OCI-LY1 (cell line): Measurements from ENCODE around the gene PLEKHB2.
"Not testable (repeated sequence)": the region's sequence is repeated elsewhere in the genome, so short reads cannot be mapped to it uniquely, and the experiment has no call there.

Experiments used
- H2AFZ ChIP-seq: fragments of 200-600 bp; sonication (generic), shearing (Covaris generic); 2 replicates; pipeline ENCODE4 v1.6.0; 2014; ENCODE audit warnings: antibody characterized with exemption, mild to moderate bottlenecking, low read length
- H3F3A ChIP-seq: fragments of 200-600 bp; sonication (generic), shearing (Covaris generic); 2 replicates; pipeline ENCODE4 v1.6.0; 2014; ENCODE audit warnings: mild to moderate bottlenecking, antibody characterized with exemption, low read length, moderate library complexity; ENCODE audit not compliant: insufficient read depth
- H3K27ac ChIP-seq: fragments of 200-600 bp; sonication (generic); 2 replicates; pipeline ENCODE4 v1.5.1; 2014; ENCODE audit warnings: low read length, mixed run types, mild to moderate bottlenecking, low read depth; ENCODE audit not compliant: poor library complexity, severe bottlenecking
- H3K27me3 ChIP-seq: fragments of 200-600 bp; sonication (generic); 2 replicates; pipeline ENCODE4 v1.6.0; 2014; ENCODE audit warnings: antibody characterized with exemption, mild to moderate bottlenecking, low read length, moderate library complexity; ENCODE audit not compliant: insufficient read depth
- H3K36me3 ChIP-seq: fragments of 200-600 bp; sonication (generic); 2 replicates; pipeline ENCODE4 v1.6.1; 2014; ENCODE audit warnings: mild to moderate bottlenecking, antibody characterized with exemption, low read length, moderate library complexity, mixed read lengths; ENCODE audit not compliant: insufficient read depth
- H3K4me1 ChIP-seq: fragments of 200-600 bp; sonication (generic); 2 replicates; pipeline ENCODE4 v1.5.1; 2014; ENCODE audit warnings: mild to moderate bottlenecking, low read length, moderate library complexity; ENCODE audit not compliant: insufficient read depth, severe bottlenecking
- H3K4me2 ChIP-seq: fragments of 200-600 bp; sonication (generic), shearing (Covaris generic); 2 replicates; pipeline ENCODE4 v1.6.1; 2014; ENCODE audit warnings: low read length
- H3K4me3 ChIP-seq: fragments of 200-600 bp; sonication (generic); 2 replicates; pipeline ENCODE4 v1.5.1; 2014; ENCODE audit warnings: low read length, low read depth, mild to moderate bottlenecking, mixed read lengths; ENCODE audit not compliant: poor library complexity, severe bottlenecking
- H3K79me2 ChIP-seq: fragments of 200-600 bp; shearing (Covaris generic); 2 replicates; pipeline ENCODE4 v1.6.1; 2016; ENCODE audit warnings: mixed run types, low read length, mixed read lengths; ENCODE audit not compliant: insufficient read depth
- H3K9ac ChIP-seq: fragments of 200-600 bp; sonication (generic), shearing (Covaris generic); 2 replicates; pipeline ENCODE4 v1.6.1; 2014; ENCODE audit warnings: mild to moderate bottlenecking, low read length, mixed read lengths
- H3K9me2 ChIP-seq: fragments of 200-600 bp; sonication (generic), shearing (Covaris generic); 2 replicates; pipeline ENCODE4 v1.6.1; 2014; ENCODE audit warnings: low read depth, mild to moderate bottlenecking, low read length, mixed read lengths
- H3K9me3 ChIP-seq: fragments of 200-600 bp; shearing (Covaris generic); 2 replicates; pipeline ENCODE4 v1.6.1; 2014; ENCODE audit warnings: low read length, mixed read lengths
- H4K20me1 ChIP-seq: fragments of 200-600 bp; sonication (generic), shearing (Covaris generic); 2 replicates; pipeline ENCODE4 v1.6.0; 2016; ENCODE audit warnings: mild to moderate bottlenecking, low read length; ENCODE audit not compliant: insufficient read depth
- CTCF ChIP-seq: fragments of 200-600 bp; sonication (generic), shearing (Covaris generic); IDR thresholded peaks from 2 replicates; pipeline ENCODE4 v1.5.1; 2017; ENCODE audit warnings: mild to moderate bottlenecking, antibody characterized with exemption, low read length, moderate library complexity, mixed read lengths
- EZH2 ChIP-seq: fragments of 200-600 bp; sonication (generic), shearing (Covaris generic); IDR thresholded peaks from 2 replicates; pipeline ENCODE4 v1.8.0; 2017; ENCODE audit warnings: borderline replicate concordance, mixed run types, mild to moderate bottlenecking, antibody characterized with exemption, low read length, moderate library complexity, mixed read lengths

The PLEKHB2 gene

GRCh38 chr2:131154647-131155046 lies 49.5 kb downstream of the PLEKHB2 start:
- TF ChIP-seq EZH2, result no peak
- TF ChIP-seq CTCF, result no peak
- Histone ChIP-seq H3K79me2 (no peaks in the 10 kb centered on the region), H3K27me3 (no peaks in the 10 kb centered on the region), H4K20me1 (no peaks in the 10 kb centered on the region), H3K9me3 (no peaks in the 10 kb centered on the region), H3K4me2 (no peak overlapping the region), H3K36me3 (peaks cover 11% of the 10 kb centered on the region), H3K27ac (no peak overlapping the region), H3F3A (no peaks in the 10 kb centered on the region), H3K9me2 (no peaks in the 10 kb centered on the region), H2AFZ (no peak overlapping the region), H3K4me1 (peaks cover 8% of the 10 kb centered on the region), H3K9ac (no peak overlapping the region), H3K4me3 (no peak overlapping the region)

- H3K27ac ChIP-seq, result no peak overlapping the region
- H3K9me2 ChIP-seq, result no peaks in the 10 kb centered on the region
- H3K4me2 ChIP-seq, result no peak overlapping the region
- no peaks in the 10 kb centered on the region for H4K20me1 ChIP-seq
- no peak for TF ChIP-seq EZH2
- no peak for TF ChIP-seq CTCF
- no peaks in the 10 kb centered on the region for H3K79me2 ChIP-seq
- H3K4me1 ChIP-seq, result peaks cover 8% of the 10 kb centered on the region
- H2AFZ ChIP-seq, result no peak overlapping the region
- no peaks in the 10 kb centered on the region for H3K27me3 ChIP-seq
- no peak overlapping the region for H3K9ac ChIP-seq
- peaks cover 7% of the 10 kb centered on the region for H3K36me3 ChIP-seq
- H3K9me3 ChIP-seq, result no peaks in the 10 kb centered on the region
- H3F3A ChIP-seq, result no peaks in the 10 kb centered on the region
- H3K4me3 ChIP-seq, result no peak overlapping the region
Observed at GRCh38 chr2:131155208-131155855, 50.2 kb downstream of the PLEKHB2 start.

DNA sequence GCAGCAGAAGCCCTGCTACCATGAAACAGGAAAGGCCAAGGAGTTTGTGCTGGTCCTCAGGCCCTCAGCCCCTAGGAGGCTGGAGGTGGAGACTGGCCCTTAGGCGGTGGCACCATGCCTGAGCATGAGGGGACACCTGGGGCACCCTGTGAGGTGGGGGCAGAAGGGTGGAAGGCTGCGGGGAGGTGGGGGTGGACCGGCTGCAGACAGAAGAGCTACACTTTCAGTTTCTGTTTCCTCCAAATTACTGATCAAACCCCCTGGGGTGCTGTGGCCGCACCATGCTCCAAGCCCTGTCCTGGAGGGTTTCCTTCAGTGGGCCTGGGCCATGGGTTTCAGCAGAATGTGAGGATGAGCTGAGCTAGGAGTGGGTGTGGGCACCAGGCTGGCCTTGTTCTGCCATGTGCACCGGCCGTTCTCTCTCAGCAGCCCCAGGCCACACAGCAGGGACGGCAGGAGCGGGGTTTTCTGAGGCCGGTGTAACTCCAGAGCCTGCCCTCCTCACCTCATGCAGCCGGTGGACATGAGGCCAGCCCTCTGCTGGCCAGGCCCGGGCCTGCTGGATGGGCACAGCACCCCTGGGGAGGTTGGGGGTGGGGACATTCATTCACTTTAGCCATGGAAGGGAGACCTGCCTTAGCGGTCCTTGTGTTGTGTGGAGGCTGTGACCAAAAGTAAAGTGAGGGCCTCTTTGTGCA lies 51.5 kb downstream of the PLEKHB2 start:
- Histone ChIP-seq H3K9ac (no peak overlapping the region), H3K9me2 (no peaks in the 10 kb centered on the region), H3K27me3 (no peaks in the 10 kb centered on the region), H3F3A (no peaks in the 10 kb centered on the region), H3K4me2 (peak overlapping the region; percentile 4; the same call in 1 of the 2 replicates), H3K4me1 (peaks cover 8% of the 10 kb centered on the region), H3K4me3 (no peak overlapping the region), H3K79me2 (no peaks in the 10 kb centered on the region), H3K9me3 (no peaks in the 10 kb centered on the region), H2AFZ (no peak overlapping the region), H3K27ac (no peak overlapping the region), H3K36me3 (no peaks in the 10 kb centered on the region), H4K20me1 (no peaks in the 10 kb centered on the region)
- TF ChIP-seq CTCF (no peak), EZH2 (no peak)

DNA sequence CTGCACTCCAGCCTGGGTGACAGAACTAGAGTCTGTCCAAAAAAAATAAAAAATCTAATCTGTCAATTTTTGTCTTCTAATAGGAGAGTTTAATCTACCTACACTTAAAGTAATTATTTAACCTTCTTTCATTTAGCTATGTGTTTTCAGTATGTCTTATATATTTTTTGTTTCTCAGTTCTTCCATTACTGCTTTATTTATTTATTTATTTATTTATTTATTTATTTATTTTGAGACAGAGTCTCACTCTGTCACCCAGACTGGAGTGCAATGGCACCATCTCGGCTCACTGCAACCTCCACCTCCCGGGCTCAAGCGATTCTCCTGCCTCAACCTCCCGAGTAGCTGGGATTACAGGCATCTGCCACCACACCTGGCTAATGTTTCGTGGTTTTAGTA lies 60.4 kb downstream of the PLEKHB2 start:
- not testable (repeated sequence) for H3K79me2 ChIP-seq, H3K36me3 ChIP-seq

More for the DNA sequence above, 60.4 kb downstream of the PLEKHB2 start:
- H3K9me3 ChIP-seq, H2AFZ ChIP-seq, H3K9me2 ChIP-seq, H3K4me3 ChIP-seq, H4K20me1 ChIP-seq, H3K27ac ChIP-seq, H3F3A ChIP-seq, H3K27me3 ChIP-seq, H3K9ac ChIP-seq, H3K4me1 ChIP-seq, H3K4me2 ChIP-seq: not testable (repeated sequence)
